Activated CD4-positive, alpha-beta T cell treated with anti-CD3 and anti-CD28 coated beads for 36 hours (primary cell): Measurements from ENCODE around the gene SNRNP200. TPM values are rescaled to one million over a fixed set of nuclear protein-coding genes. Genes with fewer than 3 reads are reported as not detected.

ENCODE experiments used
- total RNA-seq, 2 experiments: library from RNA; stranded (reverse); gene quantifications; one replicate each; pipeline ENCODE4 v1.2.3, GENCODE V29; 2021

Gene SNRNP200
- total RNA-seq, 2 experiments from 2014 or later: 176 to 198 TPM

Other genes with a start within 250 kb of the SNRNP200 start
- gene ADRA2B, start 189.0 kb downstream of the SNRNP200 start, total RNA-seq: under 1 TPM; 0.30 to 0.54 TPM
- 1 to 10 TPM; 2.5 to 2.8 TPM for gene ASTL, start 167.0 kb downstream of the SNRNP200 start, total RNA-seq
- 100 to 1,000 TPM; 248 to 407 TPM for gene DUSP2, start 160.1 kb downstream of the SNRNP200 start, total RNA-seq
- gene STARD7, start 96.7 kb downstream of the SNRNP200 start, total RNA-seq: 100 to 1,000 TPM; 151 to 173 TPM
- gene TMEM127, start 39.5 kb downstream of the SNRNP200 start, total RNA-seq: 10 to 100 TPM; 16.6 to 17.9 TPM
- 10 to 100 TPM; 72.1 to 77.6 TPM for gene CIAO1, start 39.3 kb downstream of the SNRNP200 start, total RNA-seq
- 10 to 100 TPM; 24.8 to 28.4 TPM for gene ITPRIPL1, start 19.8 kb upstream of the SNRNP200 start, total RNA-seq
- gene NCAPH, start 30.2 kb upstream of the SNRNP200 start, total RNA-seq: 10 to 100 TPM; 77.7 to 83.2 TPM
- under 1 TPM; 0.33 to 0.41 TPM for gene NEURL3, start 199.8 kb upstream of the SNRNP200 start, total RNA-seq
- 100 to 1,000 TPM; 179 to 191 TPM for gene ARID5A, start 231.2 kb upstream of the SNRNP200 start, total RNA-seq